Hepatocyte (in vitro differentiated cells): ENCODE measurements around the gene CDH12. TPM values are rescaled to one million over a fixed set of nuclear protein-coding genes. Genes with fewer than 3 reads are reported as not detected.

Experiments used
- DNase-seq: peaks from one replicate; pipeline ENCODE4 v3.0.0-alpha.2; 2016; ENCODE audit warnings: low spot score
- H2AFZ ChIP-seq: fragments of 200-600 bp; sonication (generic); 2 replicates; pipeline ENCODE4 v1.6.0; 2016; ENCODE audit warnings: antibody characterized with exemption, mild to moderate bottlenecking
- H3K27ac ChIP-seq: fragments of 200-600 bp; sonication (generic); 2 replicates; pipeline ENCODE4 v1.5.1; 2016; ENCODE audit warnings: mild to moderate bottlenecking
- H3K27me3 ChIP-seq: fragments of 200-600 bp; sonication (generic); 2 replicates; pipeline ENCODE4 v1.6.1; 2016
- H3K36me3 ChIP-seq: fragments of 200-600 bp; sonication (generic); replicated peaks from 2 replicates; pipeline ENCODE4 v1.5.1; 2016; ENCODE audit warnings: low read depth; ENCODE audit not compliant: insufficient read depth
- H3K4me1 ChIP-seq: fragments of 200-600 bp; sonication (generic); 2 replicates; pipeline ENCODE4 v1.5.1; 2016; ENCODE audit warnings: mild to moderate bottlenecking, moderate library complexity; ENCODE audit not compliant: insufficient read depth
- H3K4me2 ChIP-seq: fragments of 200-600 bp; sonication (generic); 2 replicates; pipeline ENCODE4 v1.6.0; 2016
- H3K4me3 ChIP-seq: fragments of 200-600 bp; sonication (generic); 2 replicates; pipeline ENCODE4 v1.5.1; 2016; ENCODE audit warnings: mild to moderate bottlenecking
- H3K79me2 ChIP-seq: fragments of 200-600 bp; sonication (generic); 2 replicates; pipeline ENCODE4 v1.6.0; 2017; ENCODE audit warnings: mild to moderate bottlenecking
- H3K9me2 ChIP-seq: fragments of 200-600 bp; sonication (generic); replicated peaks from 2 replicates; pipeline ENCODE4 v1.6.0; 2017; ENCODE audit warnings: mild to moderate bottlenecking; ENCODE audit not compliant: insufficient read depth
- H3K9me3 ChIP-seq: fragments of 200-600 bp; sonication (generic); 2 replicates; pipeline ENCODE4 v1.5.1; 2016; ENCODE audit warnings: low read depth, mild to moderate bottlenecking
- H4K20me1 ChIP-seq: fragments of 200-600 bp; sonication (generic); 2 replicates; pipeline ENCODE4 v1.6.0; 2016; ENCODE audit warnings: mild to moderate bottlenecking; ENCODE audit not compliant: insufficient read depth, poor library complexity, severe bottlenecking
- EZH2 ChIP-seq: fragments of 200-600 bp; sonication (generic); IDR thresholded peaks from 2 replicates; pipeline ENCODE4 v1.6.1; 2016; ENCODE audit warnings: antibody characterized with exemption, mild to moderate bottlenecking, borderline replicate concordance
- EZH2phosphoT487 ChIP-seq: fragments of 200-600 bp; sonication (generic); IDR thresholded peaks from one replicate; pipeline ENCODE4 v1.6.1; 2018; ENCODE audit warnings: antibody characterized with exemption, mild to moderate bottlenecking, low read depth, moderate library complexity; ENCODE audit not compliant: unreplicated experiment, severe bottlenecking
- WGBS: methylation state at CpG from one replicate; pipeline ENCODE4 v1.1.6; 2016; ENCODE audit warnings: low lambda C conversion rate; ENCODE audit errors: missing lambda C conversion rate; 5-methylcytosine and 5-hydroxymethylcytosine counted together
- polyA plus RNA-seq: library from polyadenylated mRNA; unstranded; fragments of >200 nt; fragmentation: Nextera tagmentation; extraction: Ambion mirVana; gene quantifications from 2 replicates; pipeline ENCODE4 v1.2.1, GENCODE V29; 2016
- total RNA-seq: library from RNA; depleted of rRNA; stranded (reverse); fragments of >200 nt; gene quantifications from 2 replicates; pipeline ENCODE4 v1.2.3, GENCODE V29; 2014
- TF ChIP-seq, protein P1 (sequence below): fragments of 200-600 bp; sonication (generic); IDR thresholded peaks from 2 replicates; pipeline ENCODE4 v1.5.1; 2016; ENCODE audit warnings: antibody characterized with exemption, mild to moderate bottlenecking; ENCODE audit not compliant: poor library complexity

The CDH12 gene
- total and polyA plus RNA-seq, 2 experiments from 2014 or later = 15.4 to 44.5 TPM

DNA sequence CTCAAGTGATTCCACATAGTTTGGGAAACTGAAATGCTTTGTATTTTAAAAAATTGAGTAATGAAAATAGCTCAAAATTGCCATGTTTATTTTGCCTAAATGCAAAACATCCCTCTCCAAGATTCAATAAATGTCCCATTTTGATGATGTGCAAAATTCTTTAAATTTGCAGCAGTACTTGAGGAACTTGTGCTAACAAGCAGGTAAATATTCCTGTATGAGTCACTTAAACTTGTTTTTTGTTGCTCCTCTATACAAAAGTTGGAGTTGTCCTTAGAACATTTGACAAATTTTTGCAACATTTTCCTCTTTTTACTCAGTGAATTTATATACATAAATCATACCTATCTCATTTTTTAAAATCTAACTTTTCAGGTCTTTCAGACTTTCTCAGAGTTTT, 280.2 kb downstream of the CDH12 start:
- no peaks in the 10 kb centered on the region for H3K36me3 ChIP-seq
- no peaks in the 10 kb centered on the region for H3K9me3 ChIP-seq
- no peaks in the 10 kb centered on the region for H4K20me1 ChIP-seq
- H3K9me2 ChIP-seq = no peaks in the 10 kb centered on the region
- H3K4me1 ChIP-seq = no peaks in the 10 kb centered on the region
- no peak overlapping the region for H3K4me3 ChIP-seq
- no peak overlapping the region for H2AFZ ChIP-seq
- TF ChIP-seq EZH2 (no peak), EZH2phosphoT487 (no peak)
- TF ChIP-seq, protein P1, sequence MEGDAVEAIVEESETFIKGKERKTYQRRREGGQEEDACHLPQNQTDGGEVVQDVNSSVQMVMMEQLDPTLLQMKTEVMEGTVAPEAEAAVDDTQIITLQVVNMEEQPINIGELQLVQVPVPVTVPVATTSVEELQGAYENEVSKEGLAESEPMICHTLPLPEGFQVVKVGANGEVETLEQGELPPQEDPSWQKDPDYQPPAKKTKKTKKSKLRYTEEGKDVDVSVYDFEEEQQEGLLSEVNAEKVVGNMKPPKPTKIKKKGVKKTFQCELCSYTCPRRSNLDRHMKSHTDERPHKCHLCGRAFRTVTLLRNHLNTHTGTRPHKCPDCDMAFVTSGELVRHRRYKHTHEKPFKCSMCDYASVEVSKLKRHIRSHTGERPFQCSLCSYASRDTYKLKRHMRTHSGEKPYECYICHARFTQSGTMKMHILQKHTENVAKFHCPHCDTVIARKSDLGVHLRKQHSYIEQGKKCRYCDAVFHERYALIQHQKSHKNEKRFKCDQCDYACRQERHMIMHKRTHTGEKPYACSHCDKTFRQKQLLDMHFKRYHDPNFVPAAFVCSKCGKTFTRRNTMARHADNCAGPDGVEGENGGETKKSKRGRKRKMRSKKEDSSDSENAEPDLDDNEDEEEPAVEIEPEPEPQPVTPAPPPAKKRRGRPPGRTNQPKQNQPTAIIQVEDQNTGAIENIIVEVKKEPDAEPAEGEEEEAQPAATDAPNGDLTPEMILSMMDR = no peak
- DNase-seq = no peak
- H3K79me2 ChIP-seq = no peaks in the 10 kb centered on the region
- H3K27ac ChIP-seq = no peak overlapping the region
- H3K27me3 ChIP-seq = no peaks in the 10 kb centered on the region
- no peak overlapping the region for H3K4me2 ChIP-seq

DNA sequence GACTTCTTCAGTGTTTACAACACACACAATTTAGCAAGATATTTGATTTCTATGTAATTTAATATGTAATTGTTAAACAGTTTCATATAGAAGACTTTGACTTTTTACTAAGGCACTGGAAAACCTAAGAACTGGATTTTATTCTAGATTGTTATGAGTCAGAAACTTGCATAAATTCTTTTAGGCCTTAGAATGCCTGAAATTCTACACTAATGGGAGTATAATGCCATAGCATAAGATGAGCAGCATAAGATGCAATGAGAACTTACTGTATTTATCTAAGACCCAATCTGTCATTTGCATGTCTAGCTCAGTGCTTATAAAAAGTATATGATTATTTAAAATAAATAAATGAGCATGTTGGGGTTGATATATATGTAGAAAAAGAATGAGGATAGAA, 285.2 kb downstream of the CDH12 start:
- Histone ChIP-seq H2AFZ (no peak overlapping the region), H3K36me3 (no peaks in the 10 kb centered on the region), H3K27me3 (no peaks in the 10 kb centered on the region), H3K27ac (no peak overlapping the region), H3K4me1 (no peaks in the 10 kb centered on the region), H3K9me2 (no peaks in the 10 kb centered on the region), H3K4me3 (no peak overlapping the region), H4K20me1 (no peaks in the 10 kb centered on the region), H3K9me3 (no peaks in the 10 kb centered on the region), H3K79me2 (no peaks in the 10 kb centered on the region), H3K4me2 (no peak overlapping the region)
- TF ChIP-seq, protein P1 = no peak
- TF ChIP-seq EZH2phosphoT487 = no peak
- DNase-seq = no peak

DNA sequence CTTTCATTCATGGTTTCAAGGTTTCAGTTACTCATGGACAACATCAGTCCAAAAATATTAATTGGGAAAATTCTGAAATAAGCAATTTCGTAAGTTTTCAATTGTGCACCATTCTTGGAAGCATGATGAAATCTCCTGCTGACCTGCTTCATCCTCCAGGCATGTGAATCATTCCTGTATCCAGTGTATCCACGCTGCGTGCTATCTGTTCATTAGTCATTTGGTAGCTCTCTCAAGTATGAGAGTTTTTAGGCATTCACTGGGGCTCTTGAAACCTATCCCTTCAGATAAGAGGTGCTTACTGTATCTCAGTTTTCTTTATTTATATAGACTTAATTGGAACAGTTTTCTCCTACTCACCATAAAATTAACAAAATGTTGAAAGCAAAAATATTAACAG, 293.0 kb downstream of the CDH12 start:
- Histone ChIP-seq H3K9me3 (no peaks in the 10 kb centered on the region), H3K27ac (no peak overlapping the region), H3K79me2 (no peaks in the 10 kb centered on the region), H3K4me1 (no peaks in the 10 kb centered on the region), H4K20me1 (no peaks in the 10 kb centered on the region), H3K36me3 (no peaks in the 10 kb centered on the region), H3K4me3 (no peak overlapping the region), H3K27me3 (no peaks in the 10 kb centered on the region), H2AFZ (no peak overlapping the region), H3K4me2 (no peak overlapping the region), H3K9me2 (no peaks in the 10 kb centered on the region)
- DNase-seq = peak; percentile 25
- 65% methylated on average over 3 of the region's 3 CpGs for WGBS
- TF ChIP-seq EZH2 (no peak), EZH2phosphoT487 (no peak)
- TF ChIP-seq, protein P1 = no peak

DNA sequence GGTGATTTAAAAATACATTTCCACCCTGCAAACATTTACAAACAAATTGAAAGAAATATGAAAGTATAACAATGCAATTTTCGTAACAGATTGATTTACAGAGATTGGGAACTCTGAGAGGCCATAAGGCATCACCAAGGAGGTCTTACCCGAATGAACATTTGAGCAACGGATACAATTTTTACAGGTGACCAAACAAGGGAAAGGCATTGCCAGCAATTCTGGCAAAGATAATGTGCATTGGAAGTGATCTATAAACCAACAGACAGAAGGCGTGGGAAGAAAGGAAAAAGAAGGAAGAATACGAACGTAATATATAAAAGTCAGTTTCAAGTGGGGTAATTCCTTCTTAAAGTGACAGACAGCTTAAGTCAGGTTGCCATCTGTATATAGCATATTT, 295.9 kb downstream of the CDH12 start:
- H2AFZ ChIP-seq = no peak overlapping the region
- TF ChIP-seq, protein P1 = no peak
- TF ChIP-seq EZH2 = no peak
- no peak for TF ChIP-seq EZH2phosphoT487
- no peaks in the 10 kb centered on the region for H3K27me3 ChIP-seq
- H3K36me3 ChIP-seq = no peaks in the 10 kb centered on the region
- DNase-seq = no peak
- no peaks in the 10 kb centered on the region for H4K20me1 ChIP-seq
- H3K27ac ChIP-seq = no peak overlapping the region
- H3K9me2 ChIP-seq = no peaks in the 10 kb centered on the region
- no peaks in the 10 kb centered on the region for H3K9me3 ChIP-seq
- H3K4me2 ChIP-seq = no peak overlapping the region
- no peak overlapping the region for H3K4me3 ChIP-seq
- no peaks in the 10 kb centered on the region for H3K4me1 ChIP-seq
- no peaks in the 10 kb centered on the region for H3K79me2 ChIP-seq
- WGBS = 88% methylated on average over 6 of the region's 6 CpGs
